Measurements from ENCODE around the gene PDE4D.
"Not testable (repeated sequence)": the region's sequence is repeated elsewhere in the genome, so short reads cannot be mapped to it uniquely, and the experiment has no call there.

Gene PDE4D

DNA sequence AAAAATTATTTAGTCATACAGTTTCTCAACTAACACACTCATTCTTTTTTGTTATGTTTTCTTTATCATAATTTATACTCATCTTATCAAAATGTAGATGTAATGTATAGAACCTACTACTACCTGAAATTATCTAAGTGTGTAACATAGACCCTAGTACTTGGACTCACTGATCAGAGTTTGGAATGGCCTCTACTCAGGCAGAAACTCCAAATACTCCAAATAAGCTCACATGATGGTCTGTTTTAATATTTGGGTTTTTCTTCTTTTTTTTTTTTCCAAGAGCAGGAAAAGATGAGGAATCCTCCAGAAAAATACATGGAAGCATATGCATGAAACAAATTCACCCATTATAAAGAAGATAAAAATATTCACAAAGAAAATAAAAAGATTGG is 126.3 kb downstream of the PDE4D start:
- DNase-seq: no peak

DNA sequence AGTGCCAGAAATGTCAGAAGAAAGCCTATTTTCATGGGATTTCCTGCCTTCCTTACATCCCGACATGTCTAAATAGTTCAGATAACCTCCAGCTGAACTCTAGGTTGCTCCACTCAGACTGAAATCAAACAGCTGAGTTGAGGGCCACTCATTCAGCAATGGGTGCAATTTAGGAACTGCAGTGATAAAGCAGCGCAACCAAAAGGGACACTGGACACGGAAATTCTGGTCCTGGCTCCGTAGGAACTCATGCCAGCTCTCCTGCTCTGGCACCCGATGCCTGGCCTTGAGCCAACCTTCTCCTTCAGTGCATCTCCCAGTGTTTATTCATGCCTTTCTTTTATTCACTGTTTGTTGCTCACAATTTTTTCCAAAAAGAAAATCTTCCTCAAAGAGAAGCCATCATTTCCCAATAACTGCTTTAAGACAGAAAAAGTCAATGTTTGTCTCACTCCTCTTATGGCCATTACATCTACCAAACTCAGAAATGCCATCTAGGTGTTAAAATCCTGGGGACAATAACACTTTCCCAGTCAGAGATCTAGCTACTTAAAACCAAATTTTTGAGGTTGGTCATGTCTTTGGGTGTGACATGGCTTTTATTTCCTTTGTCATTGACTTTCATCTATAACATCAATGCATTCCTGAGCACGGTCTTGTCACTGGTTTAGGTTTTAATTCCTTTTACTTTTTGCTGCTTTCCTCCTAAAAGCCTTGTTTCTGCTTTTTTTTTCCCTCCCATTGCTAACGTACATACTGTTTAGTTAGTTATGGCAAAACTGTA is 126.9 kb downstream of the PDE4D start:
- no peak for DNase-seq

DNA sequence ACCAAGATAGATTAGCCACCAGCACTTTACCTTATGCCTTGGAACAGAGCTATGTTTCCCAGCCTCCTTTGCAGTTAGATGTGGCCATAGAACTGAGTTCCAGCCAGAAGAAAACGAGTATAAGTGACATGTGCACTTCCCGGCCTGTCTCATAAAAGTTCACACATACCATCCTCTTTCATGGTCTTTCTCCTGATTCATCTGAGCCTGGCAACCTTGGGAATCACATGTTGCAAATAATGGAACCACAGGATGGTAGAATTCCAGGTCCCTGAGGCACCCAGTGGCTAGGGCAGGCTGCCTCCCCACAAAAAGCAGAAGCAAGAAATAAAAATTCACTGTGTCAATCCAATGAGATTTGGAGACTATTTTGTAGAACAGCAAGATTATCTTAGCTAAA is 128.1 kb downstream of the PDE4D start:
- DNase-seq: no peak

DNA sequence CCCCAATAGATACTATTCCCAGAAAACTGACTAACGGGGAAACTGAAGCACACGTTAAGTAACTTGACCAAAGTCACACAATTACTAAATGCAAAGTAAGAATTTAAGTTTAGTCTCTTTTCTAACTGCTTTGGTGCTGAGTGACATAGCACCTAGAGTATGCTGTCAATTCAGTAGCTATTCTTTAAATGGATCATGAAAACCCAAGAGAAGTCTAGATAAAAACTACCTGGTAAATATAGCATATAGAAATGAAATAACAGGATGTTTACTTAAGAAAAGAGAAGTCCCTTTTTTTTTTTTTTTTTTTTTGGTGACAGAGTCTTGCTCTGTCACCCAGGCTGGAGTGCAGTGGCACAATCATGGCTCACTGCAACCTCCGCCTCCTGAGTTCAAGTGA is 129.2 kb downstream of the PDE4D start:
- no peak for DNase-seq

DNA sequence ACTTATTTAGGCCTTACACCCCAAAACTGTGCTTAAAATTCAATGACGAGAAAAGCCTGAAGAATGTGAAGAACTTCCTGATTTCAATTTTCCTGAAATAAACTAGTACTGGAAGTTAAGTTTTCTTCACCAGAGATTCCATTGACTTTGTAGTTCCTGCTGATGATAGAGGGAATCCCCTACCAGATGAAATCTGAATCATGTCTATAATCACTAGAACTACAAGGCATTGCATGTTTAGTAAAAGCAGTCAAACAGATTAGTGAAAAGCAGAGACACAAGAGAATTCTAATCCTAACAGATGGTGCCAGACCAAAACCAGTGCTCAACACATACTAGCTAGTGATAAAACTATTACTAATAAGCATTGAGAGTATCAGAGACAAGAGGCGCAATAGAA is 130.0 kb downstream of the PDE4D start:
- DNase-seq: no peak

DNA sequence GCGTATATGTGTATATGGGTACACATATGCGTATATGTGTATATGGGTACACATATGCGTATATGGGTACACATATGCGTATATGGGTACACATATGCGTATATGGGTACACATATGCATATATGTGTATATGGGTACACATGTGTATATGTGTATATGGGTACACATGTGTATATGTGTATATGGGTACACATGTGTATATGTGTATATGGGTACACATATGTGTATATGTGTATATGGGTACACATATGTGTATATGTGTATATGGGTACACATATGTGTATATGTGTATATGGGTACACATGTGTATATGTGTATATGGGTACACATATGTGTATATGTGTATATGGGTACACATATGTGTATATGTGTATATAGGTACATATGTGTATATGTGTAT is 131.3 kb downstream of the PDE4D start:
- DNase-seq: not testable (repeated sequence)

DNA sequence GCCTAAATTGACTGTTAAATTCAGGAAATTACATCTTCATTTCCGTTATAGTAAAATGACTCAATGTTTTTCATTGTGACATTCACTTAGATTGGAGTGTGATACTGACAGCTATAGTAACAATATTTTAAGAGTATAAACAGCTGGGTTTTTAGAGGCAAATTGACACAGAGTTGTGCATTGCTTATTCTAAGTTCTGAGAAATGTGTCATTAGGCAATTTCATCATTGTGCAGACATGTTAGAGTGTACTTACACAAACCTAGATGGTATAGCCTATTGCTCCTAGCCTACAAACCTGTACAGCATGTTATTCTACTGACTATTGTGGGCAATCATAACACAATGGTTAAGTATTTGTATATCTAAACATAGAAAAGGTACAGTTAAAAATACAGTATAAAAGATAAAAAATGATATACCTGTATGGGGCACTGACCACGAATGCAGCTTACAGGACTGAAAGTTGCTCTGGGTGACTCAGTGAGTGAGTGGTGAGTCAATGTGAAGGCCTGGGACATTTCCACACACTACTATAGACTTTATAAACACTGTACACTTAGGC is 132.7 kb downstream of the PDE4D start:
- DNase-seq: no peak

DNA sequence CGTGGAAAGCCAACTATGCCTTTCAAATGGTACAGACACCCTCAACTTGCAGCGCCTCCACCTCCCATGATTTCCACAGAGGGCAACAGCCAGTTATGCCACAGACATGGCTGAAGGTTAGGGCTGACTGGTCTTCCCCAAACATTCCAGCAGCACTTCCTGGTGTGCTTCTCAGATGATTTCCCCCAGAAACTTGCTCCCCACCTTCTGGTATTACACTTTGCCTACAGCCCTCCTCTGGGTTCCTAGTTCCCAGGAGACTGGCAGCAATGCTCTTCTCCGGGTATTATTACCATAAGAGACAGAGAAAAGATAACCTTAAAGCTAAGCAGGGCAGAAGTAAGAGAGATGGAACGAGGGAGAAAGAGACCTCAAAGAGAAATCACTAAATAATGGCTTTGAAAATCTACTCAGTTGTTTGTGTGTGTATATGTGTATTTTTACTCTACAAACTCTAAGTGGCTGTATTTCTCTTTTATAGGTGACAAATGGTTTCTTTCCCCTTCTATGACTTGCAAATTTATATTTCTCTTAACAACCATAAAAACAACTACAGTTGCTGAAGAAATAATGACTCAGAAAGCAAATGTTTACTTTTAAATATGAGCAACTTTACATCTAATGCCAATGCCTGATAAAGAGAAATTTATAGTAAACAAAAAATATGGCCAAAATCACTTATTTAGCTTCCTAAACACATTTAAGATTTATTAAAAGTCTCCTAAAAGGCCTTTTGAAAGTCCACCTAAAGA is 133.8 kb downstream of the PDE4D start:
- DNase-seq: no peak

DNA sequence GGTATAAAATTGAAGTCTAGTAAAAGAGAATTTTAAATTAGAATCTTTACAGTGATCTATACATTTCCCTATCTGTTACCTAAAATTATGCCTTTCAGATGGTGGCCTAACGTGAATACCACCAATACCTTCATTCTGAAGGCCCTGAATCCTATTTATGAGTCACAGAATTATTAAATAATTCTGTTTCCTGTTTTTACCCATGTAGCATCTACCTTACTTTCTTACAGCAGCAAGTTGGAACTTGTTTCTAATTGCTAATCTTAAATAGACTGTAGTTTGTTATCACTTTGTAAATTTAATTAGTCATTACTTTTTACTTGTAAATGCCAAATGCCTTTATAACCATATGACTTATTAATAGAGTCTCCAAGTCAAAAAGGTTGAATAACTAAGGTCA is 135.0 kb downstream of the PDE4D start:
- no peak for DNase-seq

DNA sequence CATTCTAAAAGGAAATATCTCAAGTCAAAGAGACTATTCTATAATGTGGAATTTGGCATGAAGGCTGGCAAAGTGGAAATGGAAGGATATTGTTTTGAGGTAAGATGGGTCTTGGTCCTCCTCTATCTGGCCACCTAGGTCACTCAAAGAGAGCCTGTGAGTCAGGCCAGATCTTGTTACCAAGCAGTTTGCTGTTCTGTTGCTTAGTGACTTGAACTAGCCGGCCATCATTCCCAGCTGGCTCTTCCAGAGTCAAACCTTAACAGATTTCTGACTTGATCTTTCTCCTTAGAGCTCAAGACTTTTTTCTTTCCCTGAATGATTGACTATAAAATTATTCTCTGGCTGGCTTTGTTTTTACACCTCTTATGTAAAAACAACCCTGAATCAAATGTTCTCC is 136.1 kb downstream of the PDE4D start:
- DNase-seq: no peak

DNA sequence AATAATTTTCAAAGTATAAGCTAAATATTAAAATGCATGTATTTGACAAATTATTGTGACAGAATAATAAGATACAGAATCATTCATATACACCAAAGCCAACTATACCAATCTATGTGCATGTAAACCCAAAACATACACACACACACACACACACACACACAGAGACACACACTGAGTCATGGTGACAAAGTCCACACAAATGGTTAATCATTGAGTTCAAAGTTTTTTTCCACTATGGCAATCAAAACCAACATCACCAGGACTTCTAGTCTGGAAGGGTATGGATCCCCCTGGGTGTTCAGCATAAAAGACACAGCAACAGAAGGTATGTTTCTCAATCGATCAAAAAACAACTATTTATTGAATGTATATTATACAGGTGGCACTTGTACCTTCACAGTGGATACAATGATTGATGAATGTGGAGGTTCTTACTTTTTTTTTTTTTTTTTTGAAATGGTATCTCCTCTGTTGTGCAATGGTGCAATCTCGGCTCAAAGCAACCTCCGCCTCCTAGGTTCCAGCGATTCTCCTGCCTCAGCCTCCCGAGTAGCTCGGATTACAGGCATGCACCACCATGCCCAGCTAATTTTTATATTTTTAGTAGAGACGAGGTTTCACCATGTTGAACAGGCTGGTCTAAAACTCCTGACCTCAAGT is 137.0 kb downstream of the PDE4D start:
- DNase-seq: no peak

GRCh38 chr5:59755476-59755875 is 138.1 kb downstream of the PDE4D start:
- DNase-seq: no peak

- DNase-seq: no peak
Measured at GRCh38 chr5:59753599-59753998, 139.9 kb downstream of the PDE4D start.

GRCh38 chr5:59749782-59750520 is 143.6 kb downstream of the PDE4D start:
- DNase-seq: no peak

DNA sequence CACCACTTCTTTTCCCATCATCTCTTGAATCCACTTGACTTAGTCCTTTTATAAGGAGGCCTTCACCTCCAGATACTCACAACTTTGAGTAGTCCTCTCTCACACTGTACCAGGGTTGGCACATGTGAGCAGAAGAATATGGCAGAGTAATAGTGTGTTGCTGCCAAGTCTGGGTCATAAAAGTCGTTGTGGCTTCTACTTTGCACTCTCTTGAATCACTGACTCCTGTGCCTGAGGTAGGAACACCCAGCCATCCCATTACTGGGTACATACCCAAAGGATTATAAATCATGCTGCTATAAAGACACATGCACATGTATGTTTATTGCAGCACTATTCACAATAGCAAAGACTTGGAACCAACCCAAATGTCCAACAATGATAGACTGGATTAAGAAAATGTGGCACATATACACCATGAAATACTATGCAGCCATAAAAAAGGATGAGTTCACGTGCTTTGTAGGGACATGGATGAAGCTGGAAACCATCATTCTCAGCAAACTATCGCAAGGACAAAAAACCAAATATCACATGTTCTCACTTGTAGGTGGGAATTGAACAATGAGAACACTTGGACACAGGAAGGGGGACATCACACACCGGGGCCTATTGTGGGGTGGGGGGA is 145.4 kb downstream of the PDE4D start:
- not testable (repeated sequence) for DNase-seq

GRCh38 chr5:59746241-59746765 is 147.2 kb downstream of the PDE4D start:
- DNase-seq: no peak

DNA sequence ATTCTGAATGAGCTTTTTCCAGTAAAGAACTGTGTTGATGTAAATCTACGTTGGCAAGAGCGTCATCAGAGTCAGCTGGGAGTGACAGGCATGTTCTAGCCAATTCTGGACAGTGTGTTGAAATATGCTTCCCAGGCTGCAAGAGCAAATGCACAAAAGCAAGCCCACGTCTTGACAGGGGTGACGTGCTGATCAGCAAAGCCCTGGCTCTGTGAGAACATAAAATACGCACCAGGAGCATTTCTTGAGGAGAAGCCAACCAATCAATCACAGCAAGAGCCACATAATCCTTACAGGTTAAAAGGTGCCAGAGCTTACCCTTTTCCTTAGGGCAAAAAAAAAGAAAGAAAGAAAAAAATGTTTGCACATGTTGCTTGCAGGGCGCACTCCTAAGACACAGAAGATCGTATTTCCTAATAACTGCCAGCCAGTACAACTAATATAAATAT is 148.1 kb downstream of the PDE4D start:
- no peak for DNase-seq

DNA sequence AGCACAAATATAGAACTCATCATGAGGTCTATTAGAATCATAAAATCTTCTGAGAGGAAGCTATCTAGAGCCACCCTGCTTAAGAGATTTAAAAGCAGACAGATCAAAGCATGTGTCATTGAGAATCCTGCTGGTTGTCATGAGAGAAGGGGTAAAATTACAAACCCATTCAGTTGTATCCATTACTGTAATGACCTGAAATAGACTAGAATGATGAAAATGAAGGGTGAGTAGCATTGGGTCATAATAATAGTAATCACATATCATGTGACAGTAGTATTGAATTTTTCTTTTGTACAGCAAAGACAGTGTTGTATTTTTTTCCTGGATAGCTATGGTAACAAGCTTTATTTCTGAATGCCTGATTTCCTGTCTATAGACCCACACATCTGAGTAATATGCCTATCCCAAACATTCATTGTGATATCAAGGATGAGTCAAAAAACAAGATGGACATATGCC is 149.0 kb downstream of the PDE4D start:
- DNase-seq: no peak

DNA sequence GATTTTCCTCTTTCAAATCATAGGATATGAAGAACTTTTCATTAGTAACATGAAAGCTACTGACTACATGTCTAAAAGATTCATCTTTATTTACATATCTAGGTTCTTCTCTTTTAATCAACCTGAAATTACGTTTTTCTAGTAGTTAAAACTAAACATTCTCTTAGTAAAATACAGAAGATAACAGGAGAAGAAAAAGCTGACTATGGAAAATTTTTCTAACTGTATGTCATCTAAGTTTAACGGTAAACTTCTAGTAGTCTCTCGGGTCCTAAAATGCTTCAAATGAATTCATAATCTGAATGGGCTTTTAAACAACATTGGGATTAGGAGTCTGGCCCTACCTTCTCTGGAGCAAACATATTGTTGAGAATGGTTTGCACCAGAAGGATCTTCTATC is 151.9 kb downstream of the PDE4D start:
- no peak for DNase-seq

DNA sequence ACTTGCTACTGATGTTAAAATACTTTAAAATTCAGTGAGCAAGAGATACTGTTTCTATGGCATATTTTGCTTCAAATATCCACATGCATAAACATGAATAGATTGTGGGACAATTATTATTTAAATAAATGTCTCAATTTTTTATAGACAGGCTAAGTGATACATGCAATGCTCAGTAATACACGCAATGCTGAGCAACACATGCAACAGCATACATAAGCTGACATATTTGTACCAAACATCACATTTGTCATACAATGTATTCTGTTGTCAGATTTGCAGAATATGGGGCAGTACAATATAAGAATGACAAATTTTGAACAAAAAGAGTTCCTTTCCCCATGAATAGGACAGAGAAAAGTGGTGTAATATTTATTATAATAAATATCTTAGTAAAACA is 155.5 kb downstream of the PDE4D start:
- DNase-seq: no peak

DNA sequence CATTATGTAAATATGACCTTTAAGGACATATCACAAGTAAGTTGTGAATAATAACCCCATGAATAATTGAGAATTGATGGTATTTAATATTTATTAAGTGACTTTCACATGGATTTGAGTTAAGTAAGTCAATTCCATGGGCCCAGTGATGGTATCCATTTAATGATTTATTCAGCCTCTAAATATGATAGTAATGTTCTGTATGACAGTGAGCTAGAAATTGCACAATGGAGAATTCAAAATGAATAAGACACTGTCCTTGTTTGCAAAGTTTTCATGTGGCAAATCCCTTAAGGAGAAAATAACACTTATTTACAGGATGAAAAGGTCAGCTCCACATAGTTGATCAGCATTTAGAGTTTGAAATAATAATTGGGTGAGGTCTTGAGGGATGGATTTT is 160.7 kb downstream of the PDE4D start:
- no peak for DNase-seq

- DNase-seq: no peak
Measured at GRCh38 chr5:59732301-59732700, 161.2 kb downstream of the PDE4D start.
